ENCODE data around the gene AOPEP.

- TF ChIP-seq CTCF (IDR thresholded peaks at IDR 0.05), result no peak
- TF ChIP-seq POLR2A (IDR thresholded peaks at IDR 0.05), result no peak
These were observed 75.8 kb downstream of the AOPEP start for GRCh38 chr9:94802251-94802650.
